Thoracic aorta (tissue), 2 donors: ENCODE measurements around the gene COPA. TPM values are rescaled to one million over a fixed set of nuclear protein-coding genes. Genes with fewer than 3 reads are reported as not detected.

ENCODE experiments used
- ATAC-seq: fragments of 150-250 bp; one replicate; pipeline ENCODE4 v1.8.0; 2017; ENCODE audit warnings: low read depth; ENCODE audit not compliant: insufficient number of reproducible peaks, low FRiP score
- DNase-seq: peaks from one replicate; pipeline ENCODE4 v3.0.0-alpha.2; 2020; ENCODE audit warnings: low spot score
- H3K27ac ChIP-seq, 2 donors: fragments of 200-600 bp; sonication (generic); 1 replicate in 1 of 2; 2 replicates in 1 of 2; pipeline ENCODE4 v1.5.1; 2016; ENCODE audit warnings: mild to moderate bottlenecking in 2 of 2, moderate library complexity in 2 of 2
- H3K27me3 ChIP-seq: fragments of 200-600 bp; sonication (generic); replicated peaks from 2 replicates; pipeline ENCODE4 v1.6.0; 2016; ENCODE audit warnings: mild to moderate bottlenecking; ENCODE audit not compliant: insufficient read depth
- H3K36me3 ChIP-seq: fragments of 200-600 bp; sonication (generic); one replicate; pipeline ENCODE4 v1.5.1; 2016
- H3K4me1 ChIP-seq, 2 donors: fragments of 200-600 bp; sonication (generic); 1 replicate in 1 of 2; 2 replicates in 1 of 2; pipeline versions ENCODE4 v1.5.1 to v1.6.0; 2016; ENCODE audit warnings: low read depth in 2 of 2, mild to moderate bottlenecking in 1 of 2; ENCODE audit not compliant: control insufficient read depth in 1 of 2
- H3K4me3 ChIP-seq: fragments of 200-600 bp; sonication (generic); 2 replicates; pipeline ENCODE4 v1.5.1; 2016; ENCODE audit warnings: mild to moderate bottlenecking
- H3K9me3 ChIP-seq: fragments of 200-600 bp; sonication (generic); 2 replicates; pipeline ENCODE4 v1.5.1; 2016
- CTCF ChIP-seq: fragments of 200-600 bp; sonication (generic); IDR thresholded peaks from one replicate; pipeline ENCODE4 v1.5.1; 2019; ENCODE audit warnings: antibody characterized with exemption
- total RNA-seq, 2 donors: library from RNA; depleted of rRNA; stranded (reverse); fragments of >200 nt; gene quantifications; one replicate each; pipeline versions ENCODE4 v1.1.0 to v1.2.3, GENCODE V29; 2016

The COPA gene
- total RNA-seq, 2 donors from 2014 or later: 114 to 162 TPM

DNA sequence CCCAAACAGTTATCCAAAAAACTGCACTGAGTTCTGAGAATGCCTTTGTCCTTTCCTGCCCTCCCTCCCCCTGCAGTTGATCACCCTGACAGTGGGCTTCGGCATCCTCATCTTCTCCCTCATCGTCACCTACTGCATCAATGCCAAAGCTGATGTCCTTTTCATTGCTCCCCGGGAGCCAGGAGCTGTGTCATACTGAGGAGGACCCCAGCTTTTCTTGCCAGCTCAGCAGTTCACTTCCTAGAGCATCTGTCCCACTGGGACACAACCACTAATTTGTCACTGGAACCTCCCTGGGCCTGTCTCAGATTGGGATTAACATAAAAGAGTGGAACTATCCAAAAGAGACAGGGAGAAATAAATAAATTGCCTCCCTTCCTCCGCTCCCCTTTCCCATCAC is 15.0 kb upstream of the COPA start:
- H3K27me3 ChIP-seq: no peaks in the 10 kb centered on the region
- no peak for TF ChIP-seq CTCF
- ATAC-seq (no peak), DNase-seq (no peak)
- H3K4me1 ChIP-seq: no peaks in the 10 kb centered on the region
- no peak overlapping the region for H3K4me3 ChIP-seq
- H3K27ac ChIP-seq: no peak overlapping the region
- H3K9me3 ChIP-seq: no peaks in the 10 kb centered on the region
- H3K36me3 ChIP-seq: peaks cover 39% of the 10 kb centered on the region

DNA sequence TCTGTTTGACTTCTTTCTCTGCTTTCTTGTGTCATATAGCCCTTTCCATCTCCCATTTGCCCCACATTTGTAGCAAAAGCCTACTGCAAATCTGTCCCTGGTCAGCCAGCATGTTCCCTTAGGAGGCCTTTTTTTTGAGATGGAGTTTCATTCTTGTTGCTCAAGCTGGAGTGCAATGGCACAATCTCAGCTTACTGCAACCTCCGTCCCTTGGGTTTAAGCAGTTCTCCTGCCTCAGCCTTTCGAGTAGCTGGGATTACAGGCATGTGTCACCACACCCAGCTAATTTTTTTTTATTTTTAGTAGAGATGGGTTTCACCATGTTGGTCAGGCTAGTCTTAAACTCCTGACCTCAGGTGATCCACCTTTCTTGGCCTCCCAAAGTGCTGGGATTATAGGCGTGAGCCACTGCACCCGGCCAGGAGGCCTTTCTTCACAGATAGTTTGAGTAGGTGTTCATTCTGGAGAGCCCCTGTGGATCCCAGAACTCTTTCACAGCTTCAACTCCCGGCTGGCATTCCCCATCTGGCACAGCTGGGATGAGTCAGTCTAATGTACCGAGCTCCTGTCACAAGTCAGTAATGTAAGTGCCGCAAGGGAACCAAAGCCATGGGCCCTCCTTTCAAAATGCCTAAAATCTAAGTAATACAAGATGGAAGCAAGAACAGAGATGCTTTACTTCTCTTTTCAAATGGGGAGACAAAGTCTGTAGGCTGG is 14.4 kb upstream of the COPA start:
- no peak for ATAC-seq
- no peak overlapping the region for H3K27ac ChIP-seq
- H3K9me3 ChIP-seq: no peaks in the 10 kb centered on the region
- DNase-seq: no peak
- no peaks in the 10 kb centered on the region for H3K27me3 ChIP-seq
- peaks cover 45% of the 10 kb centered on the region for H3K36me3 ChIP-seq
- no peaks in the 10 kb centered on the region for H3K4me1 ChIP-seq
- no peak overlapping the region for H3K4me3 ChIP-seq
- no peak for TF ChIP-seq CTCF

GRCh38 chr1:160354388-160354985 is 11.4 kb upstream of the COPA start:
- no peak overlapping the region for H3K4me3 ChIP-seq
- ATAC-seq (no peak), DNase-seq (no peak)
- no peaks in the 10 kb centered on the region for H3K27me3 ChIP-seq
- no peaks in the 10 kb centered on the region for H3K4me1 ChIP-seq
- TF ChIP-seq CTCF: no peak
- peaks cover 70% of the 10 kb centered on the region for H3K36me3 ChIP-seq
- no peak overlapping the region for H3K27ac ChIP-seq
- H3K9me3 ChIP-seq: no peaks in the 10 kb centered on the region

- H3K27me3 ChIP-seq: no peaks in the 10 kb centered on the region
- peaks cover 79% of the 10 kb centered on the region for H3K36me3 ChIP-seq
- H3K9me3 ChIP-seq: no peaks in the 10 kb centered on the region
- DNase-seq (no peak), ATAC-seq (no peak)
- H3K4me3 ChIP-seq: no peak overlapping the region
- no peak for TF ChIP-seq CTCF
- H3K27ac ChIP-seq: no peak overlapping the region
- H3K4me1 ChIP-seq: no peaks in the 10 kb centered on the region
Observed at GRCh38 chr1:160353223-160353622, 10.2 kb upstream of the COPA start.

DNA sequence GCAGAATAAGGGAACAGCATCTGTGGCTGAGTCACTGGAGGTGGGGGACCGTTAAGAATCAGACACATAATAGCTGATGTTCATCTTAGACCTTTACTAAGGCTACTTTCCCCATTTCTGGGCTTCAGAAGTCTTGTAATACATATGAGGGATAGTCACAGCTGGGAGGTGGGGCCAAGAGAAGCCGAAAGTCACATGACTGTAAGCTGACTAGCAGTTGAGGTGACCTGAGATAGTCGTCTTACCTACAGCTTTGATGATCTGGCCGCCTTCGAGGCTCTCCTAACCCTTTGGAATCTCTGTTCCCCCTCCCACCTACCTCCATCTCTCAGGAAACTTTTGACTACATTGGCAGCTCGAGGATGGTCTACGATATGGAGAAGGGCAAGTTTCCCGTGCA is 9.5 kb upstream of the COPA start:
- no peak for DNase-seq
- ATAC-seq: no peak
- H3K4me3 ChIP-seq: no peak overlapping the region
- H3K27me3 ChIP-seq: no peaks in the 10 kb centered on the region
- H3K27ac ChIP-seq: no peak overlapping the region
- no peak for TF ChIP-seq CTCF
- no peaks in the 10 kb centered on the region for H3K4me1 ChIP-seq
- peaks cover 86% of the 10 kb centered on the region for H3K36me3 ChIP-seq
- H3K9me3 ChIP-seq: no peaks in the 10 kb centered on the region
